ENCODE results near the gene NOXA1.

NOXA1 gene

DNA sequence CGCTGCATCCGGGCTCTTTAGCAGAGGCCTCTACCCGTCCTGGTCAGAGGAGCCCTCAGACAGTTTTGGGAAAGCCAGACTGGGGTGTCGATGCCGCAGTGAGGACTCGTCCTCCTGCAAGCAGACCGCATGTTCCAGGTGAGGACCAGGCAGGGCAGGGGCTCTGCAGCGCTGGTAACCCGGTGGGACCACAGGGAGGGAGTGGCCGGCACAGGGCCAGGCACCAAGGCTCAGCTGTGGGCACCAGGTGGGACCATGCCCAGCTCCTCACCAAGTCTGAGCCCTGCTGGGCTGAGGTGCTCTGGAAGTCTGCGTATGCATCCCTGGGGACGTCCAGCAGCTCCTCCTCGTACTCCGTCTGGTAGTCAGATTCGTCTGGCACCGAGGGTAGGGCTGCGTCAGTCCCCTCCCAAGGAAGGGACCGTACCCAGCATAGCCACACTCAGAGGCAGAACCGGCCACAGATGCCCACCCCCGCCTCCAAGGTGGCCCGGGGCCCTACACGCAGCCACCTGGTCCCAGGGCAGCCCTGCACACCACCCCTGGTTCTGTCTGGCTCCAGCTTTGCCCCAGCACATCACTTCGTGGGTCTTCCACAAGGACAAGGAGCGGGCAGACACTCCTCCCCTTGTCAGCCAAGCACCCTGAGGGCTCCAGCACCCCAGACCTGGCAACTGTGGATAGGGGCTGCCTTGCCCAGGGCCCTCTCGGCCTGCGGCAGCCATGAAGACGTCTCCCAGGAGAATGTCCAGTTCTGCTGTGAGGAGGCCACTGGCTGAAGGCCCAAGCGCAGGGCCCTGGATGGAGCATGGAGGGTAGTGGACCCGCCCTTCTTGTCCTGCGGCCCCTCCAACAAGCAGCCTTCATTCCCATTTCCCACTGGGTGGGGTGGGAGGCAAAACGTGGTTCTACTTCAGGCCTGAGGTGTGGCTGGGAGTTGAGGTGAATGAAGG lies 37.4 kb downstream of the NOXA1 start:
- no peak overlapping the region for H3K4me3 ChIP-seq (ENCODE audit: low read length)
- DNase-seq (ENCODE audit: low read depth): no peak
- TF ChIP-seq, protein P1, sequence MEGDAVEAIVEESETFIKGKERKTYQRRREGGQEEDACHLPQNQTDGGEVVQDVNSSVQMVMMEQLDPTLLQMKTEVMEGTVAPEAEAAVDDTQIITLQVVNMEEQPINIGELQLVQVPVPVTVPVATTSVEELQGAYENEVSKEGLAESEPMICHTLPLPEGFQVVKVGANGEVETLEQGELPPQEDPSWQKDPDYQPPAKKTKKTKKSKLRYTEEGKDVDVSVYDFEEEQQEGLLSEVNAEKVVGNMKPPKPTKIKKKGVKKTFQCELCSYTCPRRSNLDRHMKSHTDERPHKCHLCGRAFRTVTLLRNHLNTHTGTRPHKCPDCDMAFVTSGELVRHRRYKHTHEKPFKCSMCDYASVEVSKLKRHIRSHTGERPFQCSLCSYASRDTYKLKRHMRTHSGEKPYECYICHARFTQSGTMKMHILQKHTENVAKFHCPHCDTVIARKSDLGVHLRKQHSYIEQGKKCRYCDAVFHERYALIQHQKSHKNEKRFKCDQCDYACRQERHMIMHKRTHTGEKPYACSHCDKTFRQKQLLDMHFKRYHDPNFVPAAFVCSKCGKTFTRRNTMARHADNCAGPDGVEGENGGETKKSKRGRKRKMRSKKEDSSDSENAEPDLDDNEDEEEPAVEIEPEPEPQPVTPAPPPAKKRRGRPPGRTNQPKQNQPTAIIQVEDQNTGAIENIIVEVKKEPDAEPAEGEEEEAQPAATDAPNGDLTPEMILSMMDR (conservative IDR thresholded peaks at IDR 0.05; ENCODE audit: low read depth, low read length): no peak

DNA sequence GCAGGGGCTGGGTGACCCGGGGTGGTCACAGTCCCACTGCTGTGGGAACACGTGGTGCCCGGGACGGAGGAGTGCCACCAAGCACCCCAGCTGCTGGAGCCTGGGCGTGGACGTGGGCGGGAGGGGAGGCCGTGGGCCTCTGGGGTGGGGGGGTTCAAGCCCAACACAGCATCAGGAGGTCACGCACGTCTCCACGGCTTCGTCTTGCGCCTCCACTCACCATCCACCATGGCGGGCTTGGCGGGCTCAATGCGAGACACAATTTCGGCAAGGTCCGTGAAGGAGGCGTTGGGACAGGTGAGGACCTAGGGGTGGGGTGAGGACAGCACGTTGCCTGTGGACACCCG lies 38.1 kb downstream of the NOXA1 start:
- TF ChIP-seq, protein P1 (conservative IDR thresholded peaks at IDR 0.05; ENCODE audit: low read depth, low read length): no peak
- DNase-seq (ENCODE audit: low read depth): no peak
- H3K4me3 ChIP-seq (ENCODE audit: low read length): no peak overlapping the region

DNA sequence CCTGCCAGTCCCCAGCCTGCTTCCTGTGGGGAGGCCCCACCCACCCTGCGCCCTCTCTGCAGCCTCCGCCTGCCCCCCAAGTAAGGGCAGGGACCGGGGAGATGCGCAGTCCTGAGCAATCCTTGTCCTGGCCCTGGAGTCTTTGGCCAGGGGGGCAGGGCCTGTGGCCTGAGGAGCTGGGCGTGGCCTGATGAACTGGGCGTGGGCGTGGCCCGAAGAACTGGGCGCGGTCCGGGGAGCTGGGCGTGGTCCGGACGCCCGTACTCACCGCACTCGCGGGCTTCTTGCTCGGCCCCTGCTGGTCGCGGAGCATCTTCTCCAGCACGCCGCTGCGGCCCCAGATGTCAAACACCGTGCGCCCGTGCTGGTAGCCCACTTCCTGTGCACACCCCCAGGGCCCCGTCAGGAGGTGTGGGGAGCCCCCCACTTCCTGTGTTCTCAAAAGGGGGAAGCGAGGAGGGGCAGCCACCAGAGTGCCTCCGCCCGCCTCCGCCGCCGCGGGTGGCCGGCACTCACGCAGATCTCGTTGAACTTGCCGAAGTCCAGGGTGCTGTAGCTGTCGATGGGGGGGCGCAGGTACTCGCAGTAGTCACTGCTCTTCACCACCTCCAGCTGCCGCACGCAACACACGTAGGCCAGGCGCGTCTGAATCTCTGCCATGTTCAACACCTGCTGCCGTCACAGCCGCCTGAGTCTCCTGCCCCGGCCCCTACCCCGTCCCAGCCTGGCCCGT lies 38.6 kb downstream of the NOXA1 start:
- no peak overlapping the region for H3K4me3 ChIP-seq (ENCODE audit: low read length)
- no peak for DNase-seq (ENCODE audit: low read depth)
- TF ChIP-seq, protein P1 (conservative IDR thresholded peaks at IDR 0.05; ENCODE audit: low read depth, low read length): no peak

DNA sequence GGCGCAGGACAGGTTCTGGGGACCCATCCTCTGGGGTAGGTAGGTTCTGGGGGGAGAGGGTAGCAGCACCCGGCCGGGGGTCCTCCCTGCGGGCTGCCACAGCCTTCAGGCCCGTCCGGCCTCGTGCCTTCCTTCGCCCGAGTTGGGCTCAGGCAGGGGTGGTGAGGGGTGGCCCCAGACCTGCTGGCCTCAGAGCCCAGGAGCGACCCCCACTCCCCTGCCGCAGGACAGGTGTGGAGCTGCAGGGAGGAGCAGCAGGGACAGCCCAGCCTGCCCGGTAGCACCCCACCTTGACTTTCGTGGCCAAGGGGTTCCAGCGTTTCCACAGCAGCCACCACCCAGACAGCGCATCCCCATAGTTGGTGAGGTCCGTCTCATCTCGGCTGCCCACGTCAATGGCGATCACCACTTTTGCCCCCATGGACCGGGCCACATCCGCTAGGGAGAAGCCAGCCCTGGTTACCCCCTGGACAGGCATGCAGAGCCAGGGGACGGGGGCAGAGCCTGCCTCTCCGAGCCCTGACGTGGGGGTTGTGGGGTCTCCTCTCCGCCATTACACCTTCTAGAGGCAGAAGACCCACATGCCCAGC lies 39.3 kb downstream of the NOXA1 start:
- DNase-seq (ENCODE audit: low read depth): no peak
- TF ChIP-seq, protein P1 (conservative IDR thresholded peaks at IDR 0.05; ENCODE audit: low read depth, low read length): no peak
- H3K4me3 ChIP-seq (ENCODE audit: low read length): no peak overlapping the region

DNA sequence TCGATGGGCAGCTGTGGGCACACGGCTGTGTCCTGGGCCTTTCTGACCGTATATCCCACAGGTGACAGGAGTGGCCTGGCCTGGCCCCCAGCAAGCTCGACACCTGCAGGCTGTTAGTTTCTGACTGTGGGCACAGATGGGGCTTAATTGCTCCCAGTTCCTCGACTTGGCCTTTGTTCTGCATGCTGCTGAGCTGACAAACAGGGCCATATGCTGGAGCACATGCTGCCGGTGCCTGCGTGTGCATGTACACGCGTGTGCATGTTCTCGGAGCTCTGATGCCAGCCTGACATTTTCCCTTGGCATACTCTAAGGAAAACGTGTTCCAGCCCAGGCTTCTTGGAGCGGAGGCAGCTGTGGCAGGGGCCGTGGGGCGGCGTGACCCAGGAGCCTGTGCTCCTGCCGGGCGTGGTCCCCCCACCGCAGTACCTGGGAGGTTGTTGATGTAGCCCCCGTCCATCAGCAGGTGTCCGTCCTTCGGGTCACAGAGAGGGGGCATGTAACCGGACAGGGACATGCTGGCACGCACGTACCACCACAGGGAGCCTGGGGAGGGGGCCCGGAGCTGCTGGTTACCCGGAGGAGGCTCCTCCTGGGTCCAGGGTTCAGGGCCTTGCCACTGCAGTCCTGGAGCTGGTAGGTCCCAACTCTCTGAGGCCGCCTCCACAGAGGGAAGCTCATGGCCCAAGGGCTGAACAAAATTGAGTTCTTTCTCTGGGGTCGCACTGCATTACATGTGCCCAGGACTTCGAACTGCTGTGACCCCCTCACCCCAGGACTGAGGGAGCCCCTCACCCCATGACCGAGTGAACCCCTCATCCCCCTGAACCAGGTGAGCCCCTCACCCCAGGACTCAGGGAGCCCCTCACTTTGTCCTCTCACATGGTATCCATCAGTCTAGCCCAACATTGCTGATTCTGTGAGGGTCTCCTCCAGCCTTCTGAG lies 40.1 kb downstream of the NOXA1 start:
- no peak overlapping the region for H3K4me3 ChIP-seq (ENCODE audit: low read length)
- TF ChIP-seq, protein P1 (conservative IDR thresholded peaks at IDR 0.05; ENCODE audit: low read depth, low read length): no peak
- no peak for DNase-seq (ENCODE audit: low read depth)

DNA sequence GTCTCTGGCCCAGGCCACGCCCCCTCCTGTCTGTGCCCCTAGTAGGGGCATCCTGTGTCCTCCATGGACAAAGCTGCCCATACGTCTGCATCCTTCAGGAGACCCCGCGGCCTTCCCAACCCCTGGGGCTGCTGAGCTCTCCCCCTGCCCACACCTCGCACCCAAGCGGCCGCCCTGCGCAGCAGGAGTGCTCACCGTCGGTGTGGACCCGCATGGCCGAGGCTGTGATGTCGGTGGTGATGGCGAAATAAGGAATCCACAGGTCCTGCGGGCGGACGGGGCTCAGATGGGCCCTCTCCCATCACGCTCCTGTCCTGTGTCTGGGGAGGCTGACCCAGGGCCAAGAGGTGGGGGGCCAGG lies 40.7 kb downstream of the NOXA1 start:
- TF ChIP-seq, protein P1 (conservative IDR thresholded peaks at IDR 0.05; ENCODE audit: low read depth, low read length): no peak
- no peak for DNase-seq (ENCODE audit: low read depth)
- no peak overlapping the region for H3K4me3 ChIP-seq (ENCODE audit: low read length)
